Pancreas (tissue), 10 donors: ENCODE data around the gene SLC39A8. TPM values are rescaled to one million over a fixed set of nuclear protein-coding genes. Genes with fewer than 3 reads are reported as not detected.

ENCODE experiments used
- ATAC-seq, 4 donors: fragments of 200-7000 bp; cut with Tn5 transposase; one replicate each; pipeline versions ENCODE4 v1.8.0 to v1.9.1; 2020; ENCODE audit warnings: mild to moderate bottlenecking in 4 of 4, moderate library complexity in 4 of 4
- DNase-seq, 6 donors: peaks; one replicate each; pipeline ENCODE4 v3.0.0-alpha.2; 2020
- FAIRE-seq: peaks from 2 replicates; lab custom pipeline; 2012; peaks lifted over from hg19 to GRCh38; lab: Jason Lieb, UNC
- H3K27ac ChIP-seq, 4 donors: fragments of 200-600 bp; sonication (generic); 1 replicate in 3 of 4; 2 replicates in 1 of 4; pipeline versions ENCODE4 v1.5.0 to v1.8.0; 2020
- H3K27me3 ChIP-seq, 4 donors: fragments of 200-600 bp; one replicate each; pipeline ENCODE4 v1.8.0; 2021
- H3K36me3 ChIP-seq, 3 donors: fragments of 200-600 bp; sonication (generic) in 1 of 3; one replicate each; pipeline versions ENCODE4 v1.5.0 to v1.8.0; 2020 to 2021
- H3K4me1 ChIP-seq, 3 donors: fragments of 200-600 bp; one replicate each; pipeline ENCODE4 v1.8.0; 2021
- H3K4me3 ChIP-seq, 4 donors: fragments of 200-600 bp; sonication (generic) in 2 of 4; one replicate each; pipeline versions ENCODE4 v1.5.0 to v1.8.0; 2020 to 2021
- H3K9me3 ChIP-seq, 4 donors: fragments of 200-600 bp; one replicate each; pipeline ENCODE4 v1.8.0; 2021
- WGBS, 2 donors: extraction: QIAGEN DNeasy Blood & Tissue Kit; methylation state at CpG; one replicate each; pipeline ENCODE4 v1.1.7; 2013; 5-methylcytosine and 5-hydroxymethylcytosine counted together
- intact Hi-C, 3 donors: fragments of 100-400 bp; cut with DNase I; formaldehyde crosslinking; loops; one replicate each; pipeline versions ENCODE4 v1.11.1 to v1.14.2; 2022
- polyA plus RNA-seq, 2 donors: library from polyadenylated mRNA; stranded (reverse); fragments of 200-250 nt; gene quantifications; one replicate each; pipeline ENCODE4 v1.2.3, GENCODE V29; 2013
- total RNA-seq, 6 donors: library from RNA; stranded (reverse); fragmentation: NEBNext Ultra II Directional in 4 of 6; extraction: Animal tissue kit (Norgen Biotek cat#: 25700) in 4 of 6; gene quantifications; one replicate each; pipeline versions ENCODE4 v1.2.1 to v1.2.4, GENCODE V29; 2021 to 2023
- TF ChIP-seq, protein P1 (sequence below), 4 donors: fragments of 200-600 bp; sonication (generic) in 3 of 4; IDR thresholded peaks; one replicate each; pipeline versions ENCODE4 v1.5.0 to v1.8.0; 2021; ENCODE audit warnings: antibody characterized with exemption in 4 of 4
- donor health status: healthy with polysubstance abuse.
- donor health status: DM: no; HTN: no; CAD: no; lungs with moderate emphysema.
- donor health status: DM: no; HTN: no; CAD: no.
- donor health status: control.
- donor health status: control.
- donor health status: Bipolar disorder and iron deficiency.
- donor health status: DM: yes; HTN: yes; CAD: no.
- donor health status: DM: no; HTN: no; CAD: no.
- donor health status: DM: no; HTN: no; CAD: no.
- donor health status: DM: yes; HTN: yes; CAD: no.

Gene SLC39A8
- total and polyA plus RNA-seq, 8 donors: 9.9 to 46.8 (median 37.8) TPM

DNA sequence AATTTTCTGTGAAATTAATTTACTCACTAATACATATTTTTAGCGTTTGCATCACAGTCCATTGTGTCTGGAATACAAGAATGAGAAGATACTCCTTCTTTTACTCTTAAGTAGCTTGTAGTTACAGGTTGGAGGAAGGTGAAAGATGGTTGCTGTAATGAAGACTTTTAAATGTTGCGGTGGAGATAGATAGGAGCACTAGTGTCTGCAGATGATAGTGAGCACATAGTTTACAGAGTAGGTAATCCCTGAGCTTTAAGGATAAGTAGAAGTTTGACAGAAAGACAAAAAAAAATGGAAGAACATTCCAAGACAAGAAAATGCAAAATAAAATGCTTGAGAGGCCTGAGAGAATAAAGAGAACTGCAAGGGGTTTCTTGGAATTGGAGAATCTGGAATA lies 5.4 kb upstream of the SLC39A8 start:
- TF ChIP-seq, protein P1, sequence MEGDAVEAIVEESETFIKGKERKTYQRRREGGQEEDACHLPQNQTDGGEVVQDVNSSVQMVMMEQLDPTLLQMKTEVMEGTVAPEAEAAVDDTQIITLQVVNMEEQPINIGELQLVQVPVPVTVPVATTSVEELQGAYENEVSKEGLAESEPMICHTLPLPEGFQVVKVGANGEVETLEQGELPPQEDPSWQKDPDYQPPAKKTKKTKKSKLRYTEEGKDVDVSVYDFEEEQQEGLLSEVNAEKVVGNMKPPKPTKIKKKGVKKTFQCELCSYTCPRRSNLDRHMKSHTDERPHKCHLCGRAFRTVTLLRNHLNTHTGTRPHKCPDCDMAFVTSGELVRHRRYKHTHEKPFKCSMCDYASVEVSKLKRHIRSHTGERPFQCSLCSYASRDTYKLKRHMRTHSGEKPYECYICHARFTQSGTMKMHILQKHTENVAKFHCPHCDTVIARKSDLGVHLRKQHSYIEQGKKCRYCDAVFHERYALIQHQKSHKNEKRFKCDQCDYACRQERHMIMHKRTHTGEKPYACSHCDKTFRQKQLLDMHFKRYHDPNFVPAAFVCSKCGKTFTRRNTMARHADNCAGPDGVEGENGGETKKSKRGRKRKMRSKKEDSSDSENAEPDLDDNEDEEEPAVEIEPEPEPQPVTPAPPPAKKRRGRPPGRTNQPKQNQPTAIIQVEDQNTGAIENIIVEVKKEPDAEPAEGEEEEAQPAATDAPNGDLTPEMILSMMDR (IDR thresholded peaks at IDR 0.05): no peak
- no peaks in the 10 kb centered on the region for H3K36me3 ChIP-seq
- peaks cover 0 to 4% (median 4%) of the 10 kb centered on the region in 3 donors for H3K4me1 ChIP-seq
- H3K27ac ChIP-seq: no peak overlapping the region
- no peak for DNase-seq
- WGBS, 2 donors: 92 to 93% methylated on average over 2 of the region's 2 CpGs
- ATAC-seq: no peak
- no peak for FAIRE-seq
- no peaks in the 10 kb centered on the region for H3K27me3 ChIP-seq
- H3K4me3 ChIP-seq: no peak overlapping the region
- H3K9me3 ChIP-seq: no peaks in the 10 kb centered on the region
- intact Hi-C loops: no loop called here

DNA sequence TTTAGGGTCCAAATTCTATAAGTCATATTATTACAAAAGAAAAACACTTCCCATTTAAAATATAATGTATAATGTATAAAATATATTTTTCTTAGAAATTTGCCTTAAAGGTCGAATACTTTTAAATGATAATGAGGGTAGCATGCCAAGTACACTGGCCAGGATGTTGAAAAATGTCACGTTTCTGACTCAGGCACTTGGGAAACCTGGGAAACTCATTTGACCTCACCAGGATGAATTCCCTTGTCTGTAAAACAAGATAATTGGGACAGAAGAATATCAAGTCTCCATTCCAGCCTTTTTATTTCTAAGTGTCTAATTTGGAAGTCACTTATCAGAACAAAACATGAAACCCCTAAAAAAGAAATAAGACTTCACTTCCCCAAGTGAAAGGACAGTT lies 3.4 kb upstream of the SLC39A8 start:
- no peak for FAIRE-seq
- 67 to 82% methylated on average over 2 of the region's 2 CpGs for WGBS, 2 donors
- no peak overlapping the region for H3K27ac ChIP-seq
- H3K36me3 ChIP-seq: no peaks in the 10 kb centered on the region
- TF ChIP-seq, protein P1 (IDR thresholded peaks at IDR 0.05): no peak
- H3K9me3 ChIP-seq: no peaks in the 10 kb centered on the region
- no peak for DNase-seq
- no peak overlapping the region for H3K4me3 ChIP-seq
- no peak for ATAC-seq
- intact Hi-C loops: no loop called here
- no peaks in the 10 kb centered on the region for H3K4me1 ChIP-seq
- no peaks in the 10 kb centered on the region for H3K27me3 ChIP-seq

- H3K36me3 ChIP-seq: no peaks in the 10 kb centered on the region
- peaks cover 0 to 7% (median 0%) of the 10 kb centered on the region in 3 donors for H3K4me1 ChIP-seq
- peak overlapping the region in 2 of 4 donors; percentile 90 to 93 for H3K27ac ChIP-seq
- FAIRE-seq: no peak
- DNase-seq: no peak
- peak overlapping the region in 3 of 4 donors; percentile 46 to 69 (median 54) for H3K4me3 ChIP-seq
- H3K9me3 ChIP-seq: no peaks in the 10 kb centered on the region
- 10 to 14% methylated on average over 5 of the region's 5 CpGs for WGBS, 2 donors
- no peaks in the 10 kb centered on the region for H3K27me3 ChIP-seq
- TF ChIP-seq, protein P1 (IDR thresholded peaks at IDR 0.05): no peak
- no peak for ATAC-seq
- intact Hi-C loops: no loop called here
Measured at GRCh38 chr4:102345795-102346100, 466 bp upstream of the SLC39A8 start.

- Histone ChIP-seq H3K27ac (peak overlapping the region; percentile 67 to 93 (median 88)), H3K9me3 (no peaks in the 10 kb centered on the region), H3K4me3 (peak overlapping the region; percentile 46 to 78 (median 62)), H3K4me1 (peaks cover 0 to 16% (median 3%) of the 10 kb centered on the region in 3 donors), H3K27me3 (no peaks in the 10 kb centered on the region), H3K36me3 (no peaks in the 10 kb centered on the region)
- ATAC-seq: peak; percentile 72 to 84 (median 80)
- 1% methylated on average over 48 of the region's 48 CpGs for WGBS, 2 donors
- intact Hi-C loops: no loop called here
- peak in 4 of 6 donors; percentile 68 to 87 (median 80) for DNase-seq
- FAIRE-seq: no peak
- TF ChIP-seq, protein P1 (IDR thresholded peaks at IDR 0.05): no peak
Measured at GRCh38 chr4:102344520-102344953, 745 bp downstream of the SLC39A8 start.

- ATAC-seq (peak; percentile 53 to 74 (median 66)), FAIRE-seq (no peak), DNase-seq (peak in 4 of 6 donors; percentile 28 to 79 (median 70))
- no peaks in the 10 kb centered on the region for H3K9me3 ChIP-seq
- TF ChIP-seq, protein P1 (IDR thresholded peaks at IDR 0.05): no peak
- H3K27ac ChIP-seq: peak overlapping the region; percentile 67 to 93 (median 88)
- no peaks in the 10 kb centered on the region for H3K36me3 ChIP-seq
- peaks cover 0 to 16% (median 3%) of the 10 kb centered on the region in 3 donors for H3K4me1 ChIP-seq
- intact Hi-C loops: no loop called here
- 3 to 6% methylated on average over 21 of the region's 21 CpGs for WGBS, 2 donors
- no peaks in the 10 kb centered on the region for H3K27me3 ChIP-seq
- H3K4me3 ChIP-seq: peak overlapping the region; percentile 46 to 78 (median 62)
Measured at GRCh38 chr4:102343964-102344519, 1.2 kb downstream of the SLC39A8 start.
